Activated CD4-positive, CD25-positive, alpha-beta regulatory T cell treated with anti-CD3 and anti-CD28 coated beads, Interleukin-2, amount 50 U/mL, for 16 hours (primary cell): ENCODE data around the gene ENPP7.

Source experiments
- DNase-seq: peaks from one replicate; pipeline ENCODE4 v3.0.0-alpha.2; 2020; ENCODE audit warnings: low read depth, low spot score

Gene ENPP7

DNA sequence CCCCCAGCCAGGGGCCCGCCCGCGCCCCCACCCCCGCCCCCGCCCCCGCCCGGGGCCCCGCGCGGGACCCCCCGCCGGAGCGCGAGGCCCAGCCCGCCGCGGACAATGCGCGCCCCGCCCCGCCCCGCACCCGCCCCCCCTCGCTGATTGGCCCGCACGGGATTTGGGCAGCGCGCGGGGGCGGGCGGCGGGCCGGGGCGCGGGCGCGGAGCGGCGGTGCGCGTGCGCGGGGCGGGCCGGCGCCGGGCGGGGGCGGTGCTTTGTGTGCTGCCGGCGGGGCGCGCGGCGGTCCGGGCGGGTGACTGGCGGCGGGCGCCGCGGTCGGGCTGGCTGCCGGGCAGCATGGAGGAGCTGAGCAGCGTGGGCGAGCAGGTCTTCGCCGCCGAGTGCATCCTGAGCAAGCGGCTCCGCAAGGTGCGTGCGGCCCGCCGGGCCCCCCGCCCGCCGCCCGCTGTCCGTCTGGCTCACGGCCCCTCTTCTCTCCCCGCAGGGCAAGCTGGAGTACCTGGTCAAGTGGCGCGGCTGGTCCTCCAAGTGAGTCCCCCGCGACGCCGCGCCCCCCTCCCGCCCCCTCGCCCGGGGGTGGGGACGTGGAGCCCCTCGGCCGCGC lies 47.3 kb downstream of the ENPP7 start, which contains the start of gene CBX2:
Gene CBX2 (plus strand): TSS at position 255 of the 610 bp plus-strand sequence. CDS start 88 bp downstream, at position 343.
- peak; percentile 58 for DNase-seq

GRCh38 chr17:79778504-79779083 lies 47.9 kb downstream of the ENPP7 start:
- DNase-seq, result no peak

- no peak for DNase-seq
Observed at GRCh38 chr17:79779084-79779529, 48.4 kb downstream of the ENPP7 start.

GRCh38 chr17:79779661-79780365 lies 49.1 kb downstream of the ENPP7 start:
- no peak for DNase-seq

DNA sequence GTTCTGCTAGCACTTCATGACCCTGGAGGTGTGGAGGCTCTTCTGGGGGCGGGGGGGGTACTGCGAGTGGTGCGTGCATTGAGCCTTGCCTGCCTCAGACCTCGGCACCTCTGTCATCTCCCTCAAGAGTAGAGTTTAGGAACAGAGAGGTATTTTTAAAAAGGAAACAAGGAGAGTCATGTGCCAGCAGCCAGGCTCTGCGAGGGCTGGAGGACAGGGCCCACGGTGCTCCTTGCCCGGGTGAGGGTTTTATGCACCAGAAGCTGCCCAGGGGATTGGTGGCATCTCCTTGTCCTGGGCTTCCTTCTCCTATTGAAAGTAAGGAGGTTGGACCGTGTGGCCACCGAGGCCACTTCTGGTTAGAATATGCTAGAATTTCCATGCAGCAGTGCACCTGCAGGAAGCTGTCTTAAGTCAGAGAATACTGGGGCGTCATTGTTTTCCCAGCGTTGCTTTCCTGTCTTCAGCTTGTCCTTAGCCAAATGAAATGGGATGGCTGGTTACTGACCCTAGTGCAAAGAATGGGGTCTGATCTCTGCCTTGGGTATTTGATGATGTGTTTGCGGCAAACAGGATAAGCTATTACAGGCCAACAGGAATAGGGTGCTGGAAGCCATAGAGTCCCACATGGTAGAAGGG lies 50.4 kb downstream of the ENPP7 start:
- no peak for DNase-seq

- no peak for DNase-seq
Observed at GRCh38 chr17:79781736-79782575, 51.2 kb downstream of the ENPP7 start.

DNA sequence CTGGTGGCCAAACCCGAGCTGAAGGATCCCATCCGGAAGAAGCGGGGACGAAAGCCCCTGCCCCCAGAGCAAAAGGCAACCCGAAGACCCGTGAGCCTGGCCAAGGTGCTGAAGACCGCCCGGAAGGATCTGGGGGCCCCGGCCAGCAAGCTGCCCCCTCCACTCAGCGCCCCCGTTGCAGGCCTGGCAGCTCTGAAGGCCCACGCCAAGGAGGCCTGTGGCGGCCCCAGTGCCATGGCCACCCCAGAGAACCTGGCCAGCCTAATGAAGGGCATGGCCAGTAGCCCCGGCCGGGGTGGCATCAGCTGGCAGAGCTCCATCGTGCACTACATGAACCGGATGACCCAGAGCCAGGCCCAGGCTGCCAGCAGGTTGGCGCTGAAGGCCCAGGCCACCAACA lies 53.1 kb downstream of the ENPP7 start:
- DNase-seq, result no peak

DNA sequence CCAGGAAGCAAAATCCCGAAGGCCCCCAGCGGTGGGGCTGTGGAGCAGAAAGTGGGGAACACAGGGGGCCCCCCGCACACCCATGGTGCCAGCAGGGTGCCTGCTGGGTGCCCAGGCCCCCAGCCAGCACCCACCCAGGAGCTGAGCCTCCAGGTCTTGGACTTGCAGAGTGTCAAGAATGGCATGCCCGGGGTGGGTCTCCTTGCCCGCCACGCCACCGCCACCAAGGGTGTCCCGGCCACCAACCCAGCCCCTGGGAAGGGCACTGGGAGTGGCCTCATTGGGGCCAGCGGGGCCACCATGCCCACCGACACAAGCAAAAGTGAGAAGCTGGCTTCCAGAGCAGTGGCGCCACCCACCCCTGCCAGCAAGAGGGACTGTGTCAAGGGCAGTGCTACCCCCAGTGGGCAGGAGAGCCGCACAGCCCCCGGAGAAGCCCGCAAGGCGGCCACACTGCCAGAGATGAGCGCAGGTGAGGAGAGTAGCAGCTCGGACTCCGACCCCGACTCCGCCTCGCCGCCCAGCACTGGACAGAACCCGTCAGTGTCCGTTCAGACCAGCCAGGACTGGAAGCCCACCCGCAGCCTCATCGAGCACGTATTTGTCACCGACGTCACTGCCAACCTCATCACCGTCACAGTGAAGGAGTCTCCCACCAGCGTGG lies 53.7 kb downstream of the ENPP7 start:
- DNase-seq, result no peak

- no peak for DNase-seq
Observed at GRCh38 chr17:79785017-79785899, 54.5 kb downstream of the ENPP7 start.

GRCh38 chr17:79785900-79786810 lies 55.4 kb downstream of the ENPP7 start:
- DNase-seq, result no peak

DNA sequence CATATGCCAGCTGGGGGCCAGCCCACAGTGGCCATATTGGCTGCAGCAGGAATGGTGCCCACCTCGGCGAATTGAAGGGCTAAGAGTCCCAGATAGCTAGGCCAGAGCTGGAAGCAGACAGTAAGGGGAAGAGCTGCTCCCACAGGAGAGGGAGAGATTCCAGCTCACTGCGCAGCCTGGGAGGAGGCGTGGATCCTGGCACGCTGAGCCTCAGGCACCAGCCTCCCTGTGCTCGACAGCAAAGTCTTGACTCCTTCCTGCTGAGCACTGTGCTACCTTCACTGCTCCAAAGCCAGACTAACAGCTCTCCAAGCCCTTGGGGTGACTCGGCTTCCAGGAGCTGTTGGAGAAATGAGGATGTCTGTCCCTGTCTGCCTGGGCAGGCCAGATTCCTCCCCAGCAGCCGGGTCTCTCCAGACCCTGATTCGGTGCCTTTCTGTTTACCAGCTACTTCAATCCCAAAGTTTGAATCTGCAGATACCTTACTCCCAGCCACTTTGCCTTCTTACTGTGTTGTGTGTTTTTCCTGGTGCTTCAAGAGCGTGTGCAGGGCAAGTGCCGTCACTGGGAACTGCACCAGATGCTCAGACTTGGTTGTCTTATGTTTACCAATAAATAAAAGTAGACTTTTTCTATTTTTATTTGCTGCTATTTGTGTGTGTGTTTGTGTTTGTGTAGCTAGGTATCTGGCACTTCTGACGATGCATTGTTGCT lies 56.3 kb downstream of the ENPP7 start:
- no peak for DNase-seq

- DNase-seq, result no peak
Observed at GRCh38 chr17:79788455-79788854, 57.7 kb downstream of the ENPP7 start.

DNA sequence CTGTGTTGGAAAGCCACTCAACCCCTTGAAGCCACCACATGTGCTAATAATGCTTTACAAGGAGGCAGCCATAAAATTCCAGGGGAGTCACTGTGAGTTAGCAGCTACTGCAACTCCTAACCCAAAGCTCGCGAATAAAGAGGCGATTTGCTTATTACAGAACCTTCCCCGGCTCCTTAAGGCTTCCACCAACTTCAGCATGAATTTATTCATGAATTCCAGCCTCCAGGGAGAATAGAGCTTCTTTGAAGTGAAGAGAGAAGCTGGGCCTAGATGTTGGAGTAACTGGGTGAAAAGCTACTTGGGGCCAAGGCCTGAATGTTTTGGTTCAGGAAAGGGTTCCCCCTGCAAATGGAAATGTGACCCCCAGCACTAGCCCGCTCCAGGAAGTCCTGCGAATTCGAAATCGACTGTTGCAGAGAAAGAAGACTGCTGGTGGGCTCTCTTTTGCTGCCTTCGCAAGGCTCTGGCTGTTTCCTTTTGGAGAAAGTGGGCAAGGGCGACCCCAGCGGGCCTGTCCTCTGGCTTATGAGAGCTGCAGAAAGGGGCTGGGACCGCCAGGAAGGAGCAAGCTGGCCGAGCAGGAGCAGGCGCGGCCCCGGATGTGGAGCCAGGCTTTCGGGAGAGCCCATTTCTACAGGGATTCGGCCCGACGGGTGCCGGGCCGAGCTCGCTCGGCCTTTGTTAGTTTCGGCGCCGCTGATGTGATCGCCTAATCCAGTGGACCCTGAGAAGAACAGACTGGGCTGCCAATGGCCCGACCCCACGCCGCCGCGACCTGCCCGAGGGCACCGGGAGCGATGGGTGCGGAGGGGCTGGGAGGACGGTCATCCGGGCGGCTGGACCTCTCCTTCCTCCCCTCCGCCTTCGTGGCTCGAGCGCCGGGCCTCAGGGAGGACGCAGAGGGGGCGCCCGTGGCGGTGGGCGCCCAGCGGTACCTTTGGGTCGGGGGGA lies 58.5 kb downstream of the ENPP7 start:
- DNase-seq, result no peak

DNA sequence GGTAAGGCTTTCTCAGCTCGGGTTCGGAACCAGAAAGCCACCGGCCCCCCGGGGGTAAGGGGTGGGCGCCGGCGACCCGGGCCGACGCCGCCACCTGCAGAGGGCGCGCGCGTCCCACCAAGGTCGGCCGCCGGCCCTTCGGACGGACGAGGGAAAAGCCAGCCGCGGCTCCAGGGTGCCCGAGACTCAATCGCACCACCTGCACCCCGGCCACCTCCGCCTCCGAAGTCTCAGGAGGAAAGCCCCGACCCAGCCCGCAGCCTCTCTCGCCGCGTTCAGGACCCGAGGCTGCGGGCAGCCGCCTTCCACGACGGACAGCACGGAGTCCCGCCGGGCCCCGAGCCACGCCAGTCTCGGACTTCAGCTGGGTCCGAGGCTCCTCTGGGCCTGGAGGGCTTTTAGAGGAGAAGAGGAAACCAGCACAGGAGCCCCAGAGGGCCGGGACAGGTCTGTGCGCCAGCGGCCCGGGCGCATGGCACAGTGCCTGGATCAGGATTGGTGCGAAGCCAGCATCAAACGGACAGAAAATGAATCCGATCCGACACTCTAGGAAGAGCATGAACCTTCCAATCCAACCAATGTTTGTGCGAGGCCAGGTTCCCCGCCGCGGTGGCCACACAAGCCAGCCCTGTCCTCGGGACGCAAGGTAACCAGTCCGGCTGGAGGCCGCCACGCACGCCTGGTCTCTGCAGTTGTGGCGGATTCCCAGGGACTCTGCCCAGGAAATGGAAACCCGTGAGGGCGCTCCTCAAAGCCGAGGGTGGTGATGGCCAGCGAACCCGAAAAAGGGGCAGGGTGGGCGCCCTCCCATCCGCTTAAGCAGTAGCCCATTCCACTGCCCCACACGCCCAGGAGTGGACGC lies 59.4 kb downstream of the ENPP7 start:
- DNase-seq, result no peak

GRCh38 chr17:79790805-79791734 lies 60.3 kb downstream of the ENPP7 start:
- no peak for DNase-seq
